ENCODE data around the gene SH2D3A. TPM values are rescaled to one million over a fixed set of nuclear protein-coding genes. Genes with fewer than 3 reads are reported as not detected.
A peak's percentile ranks its signal among the peaks of the same experiment; 100 is the strongest.
"Not testable (repeated sequence)": the region's sequence is repeated elsewhere in the genome, so short reads cannot be mapped to it uniquely, and the experiment has no call there.

Gene SH2D3A
- total RNA-seq, 1 donor from 2014 or later = 1.5 TPM

GRCh38 chr19:6752256-6753177 lies 14.7 kb downstream of the SH2D3A start:
- H3K4me1 Mint-ChIP-seq (ENCODE audit: unreplicated experiment) = no peaks in the 10 kb centered on the region
- TF ChIP-seq, protein P1, sequence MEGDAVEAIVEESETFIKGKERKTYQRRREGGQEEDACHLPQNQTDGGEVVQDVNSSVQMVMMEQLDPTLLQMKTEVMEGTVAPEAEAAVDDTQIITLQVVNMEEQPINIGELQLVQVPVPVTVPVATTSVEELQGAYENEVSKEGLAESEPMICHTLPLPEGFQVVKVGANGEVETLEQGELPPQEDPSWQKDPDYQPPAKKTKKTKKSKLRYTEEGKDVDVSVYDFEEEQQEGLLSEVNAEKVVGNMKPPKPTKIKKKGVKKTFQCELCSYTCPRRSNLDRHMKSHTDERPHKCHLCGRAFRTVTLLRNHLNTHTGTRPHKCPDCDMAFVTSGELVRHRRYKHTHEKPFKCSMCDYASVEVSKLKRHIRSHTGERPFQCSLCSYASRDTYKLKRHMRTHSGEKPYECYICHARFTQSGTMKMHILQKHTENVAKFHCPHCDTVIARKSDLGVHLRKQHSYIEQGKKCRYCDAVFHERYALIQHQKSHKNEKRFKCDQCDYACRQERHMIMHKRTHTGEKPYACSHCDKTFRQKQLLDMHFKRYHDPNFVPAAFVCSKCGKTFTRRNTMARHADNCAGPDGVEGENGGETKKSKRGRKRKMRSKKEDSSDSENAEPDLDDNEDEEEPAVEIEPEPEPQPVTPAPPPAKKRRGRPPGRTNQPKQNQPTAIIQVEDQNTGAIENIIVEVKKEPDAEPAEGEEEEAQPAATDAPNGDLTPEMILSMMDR (IDR thresholded peaks at IDR 0.05; ENCODE audit: unreplicated experiment) = no peak
- no peak overlapping the region for H3K4me3 Mint-ChIP-seq (ENCODE audit: unreplicated experiment)
- H3K27me3 Mint-ChIP-seq (ENCODE audit: unreplicated experiment) = peaks cover 7% of the 10 kb centered on the region
- H3K27ac Mint-ChIP-seq (ENCODE audit: unreplicated experiment) = no peak overlapping the region
- no peaks in the 10 kb centered on the region for H3K9me3 Mint-ChIP-seq (ENCODE audit: unreplicated experiment)
- DNase-seq (ENCODE audit: low spot score) = peak; percentile 44
- H3K36me3 Mint-ChIP-seq (ENCODE audit: low read depth, unreplicated experiment) = peaks cover 16% of the 10 kb centered on the region

DNA sequence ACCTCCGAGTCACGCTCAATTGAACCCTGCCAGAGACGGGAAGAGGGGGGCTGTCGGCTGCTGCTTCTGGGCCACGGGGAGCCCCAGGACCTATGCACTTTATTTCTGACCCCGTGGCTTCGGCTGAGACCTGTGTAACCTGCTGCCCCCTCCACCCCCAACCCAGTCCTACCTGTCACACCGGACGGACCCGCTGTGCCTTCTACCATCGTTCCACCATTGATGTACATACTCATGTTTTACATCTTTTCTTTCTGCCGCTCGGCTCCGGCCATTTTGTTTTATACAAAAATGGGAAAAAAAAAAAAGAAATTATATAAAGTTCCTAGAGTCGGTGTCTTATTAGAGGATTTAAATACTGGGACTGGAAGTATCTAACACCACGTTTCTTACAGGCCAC lies 16.0 kb downstream of the SH2D3A start:
- H3K4me1 Mint-ChIP-seq (ENCODE audit: unreplicated experiment) = no peaks in the 10 kb centered on the region
- no peak for DNase-seq (ENCODE audit: low spot score)
- peaks cover 16% of the 10 kb centered on the region for H3K36me3 Mint-ChIP-seq (ENCODE audit: low read depth, unreplicated experiment)
- TF ChIP-seq, protein P1 (IDR thresholded peaks at IDR 0.05; ENCODE audit: unreplicated experiment) = no peak
- no peak overlapping the region for H3K27ac Mint-ChIP-seq (ENCODE audit: unreplicated experiment)
- H3K27me3 Mint-ChIP-seq (ENCODE audit: unreplicated experiment) = peaks cover 3% of the 10 kb centered on the region
- no peaks in the 10 kb centered on the region for H3K9me3 Mint-ChIP-seq (ENCODE audit: unreplicated experiment)
- H3K4me3 Mint-ChIP-seq (ENCODE audit: unreplicated experiment) = peak overlapping the region; percentile 37

- no peak for DNase-seq (ENCODE audit: low spot score)
- Mint-ChIP-seq H3K27me3 (ENCODE audit: unreplicated experiment) (peaks cover 3% of the 10 kb centered on the region), H3K4me3 (ENCODE audit: unreplicated experiment) (peak overlapping the region; percentile 71), H3K27ac (ENCODE audit: unreplicated experiment) (no peak overlapping the region), H3K4me1 (ENCODE audit: unreplicated experiment) (no peaks in the 10 kb centered on the region), H3K36me3 (ENCODE audit: low read depth, unreplicated experiment) (peaks cover 23% of the 10 kb centered on the region), H3K9me3 (ENCODE audit: unreplicated experiment) (no peaks in the 10 kb centered on the region)
- TF ChIP-seq, protein P1 (IDR thresholded peaks at IDR 0.05; ENCODE audit: unreplicated experiment) = no peak
Observed at GRCh38 chr19:6750062-6750461, 17.2 kb downstream of the SH2D3A start.

DNA sequence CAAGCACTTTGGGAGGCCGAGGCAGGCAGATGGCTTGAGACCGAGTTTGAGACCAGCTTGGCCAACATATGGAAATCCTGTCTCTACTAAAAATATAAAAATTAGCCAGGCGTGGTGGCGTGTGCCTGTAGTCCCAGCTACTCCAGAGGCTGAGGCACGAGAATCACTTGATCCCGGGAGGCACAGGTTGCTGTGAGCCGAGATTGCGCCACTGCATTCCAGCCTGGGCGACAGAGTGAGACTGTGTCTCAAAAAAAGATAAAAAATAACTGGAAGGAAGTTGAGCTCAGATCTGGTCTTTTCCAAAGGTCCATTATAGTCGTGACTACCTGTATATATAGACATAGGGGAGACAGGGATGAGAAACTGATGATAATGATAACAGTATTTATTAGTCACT lies 18.7 kb downstream of the SH2D3A start:
- not testable (repeated sequence) for H3K27me3 Mint-ChIP-seq (ENCODE audit: unreplicated experiment); H3K4me3 Mint-ChIP-seq (ENCODE audit: unreplicated experiment); H3K27ac Mint-ChIP-seq (ENCODE audit: unreplicated experiment); DNase-seq (ENCODE audit: low spot score); H3K9me3 Mint-ChIP-seq (ENCODE audit: unreplicated experiment); H3K4me1 Mint-ChIP-seq (ENCODE audit: unreplicated experiment)
- H3K36me3 Mint-ChIP-seq (ENCODE audit: low read depth, unreplicated experiment) = peaks cover 33% of the 10 kb centered on the region

- DNase-seq (ENCODE audit: low spot score) = no peak
- no peak overlapping the region for H3K27ac Mint-ChIP-seq (ENCODE audit: unreplicated experiment)
- H3K27me3 Mint-ChIP-seq (ENCODE audit: unreplicated experiment) = peaks cover 4% of the 10 kb centered on the region
- TF ChIP-seq, protein P1 (IDR thresholded peaks at IDR 0.05; ENCODE audit: unreplicated experiment) = no peak
- no peaks in the 10 kb centered on the region for H3K9me3 Mint-ChIP-seq (ENCODE audit: unreplicated experiment)
- peaks cover 30% of the 10 kb centered on the region for H3K36me3 Mint-ChIP-seq (ENCODE audit: low read depth, unreplicated experiment)
- H3K4me3 Mint-ChIP-seq (ENCODE audit: unreplicated experiment) = peak overlapping the region; percentile 44
- no peaks in the 10 kb centered on the region for H3K4me1 Mint-ChIP-seq (ENCODE audit: unreplicated experiment)
Observed at GRCh38 chr19:6745965-6746364, 21.3 kb downstream of the SH2D3A start.
